ENCODE results near the gene ENPP3. TPM values are rescaled to one million over a fixed set of nuclear protein-coding genes. Genes with fewer than 3 reads are reported as not detected.
A peak's percentile ranks its signal among the peaks of the same experiment; 100 is the strongest.

ENPP3 gene
- total and polyA plus RNA-seq, 2 of the 13 experiments (the other 11 are each of a cell fraction or from before 2014, with no cell fraction given): 40.0 to 75.4 TPM

GRCh38 chr6:131627724-131628682 is 9.1 kb upstream of the ENPP3 start, which contains the start of gene MED23 (continued):
- TF ChIP-seq ZNF503 (CRISPR knock-in tag; IDR thresholded peaks at IDR 0.05) (peak; percentile 94), GABPA (IDR thresholded peaks at IDR 0.05; ENCODE audit: low read depth, low read length) (peak; percentile 99), GABPA (CRISPR knock-in tag; IDR thresholded peaks at IDR 0.05; ENCODE audit: low read depth) (peak; percentile 99), TARDBP (CRISPR knock-in tag; IDR thresholded peaks at IDR 0.05) (peak; percentile 100), FIP1L1 (IDR thresholded peaks at IDR 0.05; ENCODE audit: borderline replicate concordance, insufficient read depth, low read depth, low read length) (peak; percentile 98; the same call in 1 of the 2 replicates), ZNF564 (CRISPR knock-in tag; IDR thresholded peaks at IDR 0.05) (peak; percentile 95; the same call in 1 of the 2 replicates), UBTF (CRISPR knock-in tag; IDR thresholded peaks at IDR 0.05) (peak; percentile 99), ZFYVE20 (CRISPR knock-in tag; IDR thresholded peaks at IDR 0.05; ENCODE audit: borderline replicate concordance, low read depth) (peak; percentile 81; the same call in 1 of the 2 replicates), ZNF24 (IDR thresholded peaks at IDR 0.05) (peak; percentile 90), THAP11 (CRISPR knock-in tag; IDR thresholded peaks at IDR 0.05) (peak; percentile 97), ZNF558 (CRISPR knock-in tag; IDR thresholded peaks at IDR 0.05; ENCODE audit: borderline replicate concordance) (peak; percentile 95), ZNF83 (CRISPR knock-in tag; IDR thresholded peaks at IDR 0.05; ENCODE audit: borderline replicate concordance) (peak; percentile 99), ZC3H4 (CRISPR knock-in tag; IDR thresholded peaks at IDR 0.05; ENCODE audit: borderline replicate concordance) (no peak)
- TF ChIP-seq, protein P1, sequence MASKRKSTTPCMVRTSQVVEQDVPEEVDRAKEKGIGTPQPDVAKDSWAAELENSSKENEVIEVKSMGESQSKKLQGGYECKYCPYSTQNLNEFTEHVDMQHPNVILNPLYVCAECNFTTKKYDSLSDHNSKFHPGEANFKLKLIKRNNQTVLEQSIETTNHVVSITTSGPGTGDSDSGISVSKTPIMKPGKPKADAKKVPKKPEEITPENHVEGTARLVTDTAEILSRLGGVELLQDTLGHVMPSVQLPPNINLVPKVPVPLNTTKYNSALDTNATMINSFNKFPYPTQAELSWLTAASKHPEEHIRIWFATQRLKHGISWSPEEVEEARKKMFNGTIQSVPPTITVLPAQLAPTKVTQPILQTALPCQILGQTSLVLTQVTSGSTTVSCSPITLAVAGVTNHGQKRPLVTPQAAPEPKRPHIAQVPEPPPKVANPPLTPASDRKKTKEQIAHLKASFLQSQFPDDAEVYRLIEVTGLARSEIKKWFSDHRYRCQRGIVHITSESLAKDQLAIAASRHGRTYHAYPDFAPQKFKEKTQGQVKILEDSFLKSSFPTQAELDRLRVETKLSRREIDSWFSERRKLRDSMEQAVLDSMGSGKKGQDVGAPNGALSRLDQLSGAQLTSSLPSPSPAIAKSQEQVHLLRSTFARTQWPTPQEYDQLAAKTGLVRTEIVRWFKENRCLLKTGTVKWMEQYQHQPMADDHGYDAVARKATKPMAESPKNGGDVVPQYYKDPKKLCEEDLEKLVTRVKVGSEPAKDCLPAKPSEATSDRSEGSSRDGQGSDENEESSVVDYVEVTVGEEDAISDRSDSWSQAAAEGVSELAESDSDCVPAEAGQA (IDR thresholded peaks at IDR 0.05; ENCODE audit: low read depth): peak; percentile 90
- TF ChIP-seq, protein P1 (CRISPR knock-in tag; IDR thresholded peaks at IDR 0.05; ENCODE audit: borderline replicate concordance): peak; percentile 98; the same call in 1 of the 2 replicates
- TF ChIP-seq, protein P2, sequence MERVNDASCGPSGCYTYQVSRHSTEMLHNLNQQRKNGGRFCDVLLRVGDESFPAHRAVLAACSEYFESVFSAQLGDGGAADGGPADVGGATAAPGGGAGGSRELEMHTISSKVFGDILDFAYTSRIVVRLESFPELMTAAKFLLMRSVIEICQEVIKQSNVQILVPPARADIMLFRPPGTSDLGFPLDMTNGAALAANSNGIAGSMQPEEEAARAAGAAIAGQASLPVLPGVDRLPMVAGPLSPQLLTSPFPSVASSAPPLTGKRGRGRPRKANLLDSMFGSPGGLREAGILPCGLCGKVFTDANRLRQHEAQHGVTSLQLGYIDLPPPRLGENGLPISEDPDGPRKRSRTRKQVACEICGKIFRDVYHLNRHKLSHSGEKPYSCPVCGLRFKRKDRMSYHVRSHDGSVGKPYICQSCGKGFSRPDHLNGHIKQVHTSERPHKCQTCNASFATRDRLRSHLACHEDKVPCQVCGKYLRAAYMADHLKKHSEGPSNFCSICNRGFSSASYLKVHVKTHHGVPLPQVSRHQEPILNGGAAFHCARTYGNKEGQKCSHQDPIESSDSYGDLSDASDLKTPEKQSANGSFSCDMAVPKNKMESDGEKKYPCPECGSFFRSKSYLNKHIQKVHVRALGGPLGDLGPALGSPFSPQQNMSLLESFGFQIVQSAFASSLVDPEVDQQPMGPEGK (CRISPR knock-in tag; IDR thresholded peaks at IDR 0.05): peak; percentile 85
